Measurements from ENCODE around the gene LRSAM1. TPM values are rescaled to one million over a fixed set of nuclear protein-coding genes. Genes with fewer than 3 reads are reported as not detected.

The LRSAM1 gene
- total and polyA plus RNA-seq, 7 experiments from 2014 or later, result 4.0 to 23.3 (median 17.6) TPM

DNA sequence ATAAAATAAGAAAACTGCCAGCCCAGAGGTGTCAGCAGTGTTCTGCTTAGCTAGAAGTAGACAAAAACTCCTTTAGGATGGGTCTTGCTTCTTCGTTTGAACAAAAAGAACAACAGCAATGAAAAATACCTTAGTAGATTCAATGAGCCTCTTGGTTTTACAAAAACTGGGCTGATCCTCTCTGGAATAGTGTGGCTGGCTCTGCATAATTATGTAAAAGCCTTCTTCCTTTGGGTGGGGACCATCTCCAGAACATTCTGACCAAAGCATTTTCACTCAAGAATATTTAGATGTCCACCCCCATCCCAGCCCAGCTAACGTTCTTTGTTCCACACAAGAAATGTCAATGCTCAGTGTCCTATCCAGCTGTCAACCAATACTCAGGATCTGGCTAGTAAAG, 63.2 kb downstream of the LRSAM1 start:
- Mint-ChIP-seq H3K9me3 (no peaks in the 10 kb centered on the region), H3K4me1 (peaks cover 0 to 3% (median 0%) of the 10 kb centered on the region in 7 donors), H3K4me3 (no peak overlapping the region), H3K27me3 (no peaks in the 10 kb centered on the region), H3K27ac (no peak overlapping the region), H3K36me3 (peaks cover 0 to 22% (median 0%) of the 10 kb centered on the region in 5 donors)
- H3K4me3 ChIP-seq (ENCODE audit: low read length), result no peak overlapping the region
- no peaks in the 10 kb centered on the region for H3K9me3 ChIP-seq (ENCODE audit: control insufficient read depth in 2 of 3, low read length in 3 of 3)
- H3K36me3 ChIP-seq (ENCODE audit: control insufficient read depth in 2 of 3, insufficient read depth in 3 of 3, low read length in 3 of 3), result peaks cover 0 to 5% (median 0%) of the 10 kb centered on the region in 3 experiments
- no peaks in the 10 kb centered on the region for H3K4me1 ChIP-seq (ENCODE audit: control insufficient read depth in 2 of 2, insufficient read depth in 2 of 2, low read length in 2 of 2)
- intact Hi-C loops (cut with micrococcal nuclease), result no loop called here
- DNase-seq, result no peak
- H3K27ac ChIP-seq (ENCODE audit: low read depth, low read length), result no peak overlapping the region
- ATAC-seq, result no peak
- POLR2A ChIA-PET, result no interaction called here
- H3K27me3 ChIP-seq (ENCODE audit: control insufficient read depth in 2 of 2, insufficient read depth in 2 of 2, low read length in 2 of 2), result no peaks in the 10 kb centered on the region
- CTCF ChIA-PET, result no interaction called here

DNA sequence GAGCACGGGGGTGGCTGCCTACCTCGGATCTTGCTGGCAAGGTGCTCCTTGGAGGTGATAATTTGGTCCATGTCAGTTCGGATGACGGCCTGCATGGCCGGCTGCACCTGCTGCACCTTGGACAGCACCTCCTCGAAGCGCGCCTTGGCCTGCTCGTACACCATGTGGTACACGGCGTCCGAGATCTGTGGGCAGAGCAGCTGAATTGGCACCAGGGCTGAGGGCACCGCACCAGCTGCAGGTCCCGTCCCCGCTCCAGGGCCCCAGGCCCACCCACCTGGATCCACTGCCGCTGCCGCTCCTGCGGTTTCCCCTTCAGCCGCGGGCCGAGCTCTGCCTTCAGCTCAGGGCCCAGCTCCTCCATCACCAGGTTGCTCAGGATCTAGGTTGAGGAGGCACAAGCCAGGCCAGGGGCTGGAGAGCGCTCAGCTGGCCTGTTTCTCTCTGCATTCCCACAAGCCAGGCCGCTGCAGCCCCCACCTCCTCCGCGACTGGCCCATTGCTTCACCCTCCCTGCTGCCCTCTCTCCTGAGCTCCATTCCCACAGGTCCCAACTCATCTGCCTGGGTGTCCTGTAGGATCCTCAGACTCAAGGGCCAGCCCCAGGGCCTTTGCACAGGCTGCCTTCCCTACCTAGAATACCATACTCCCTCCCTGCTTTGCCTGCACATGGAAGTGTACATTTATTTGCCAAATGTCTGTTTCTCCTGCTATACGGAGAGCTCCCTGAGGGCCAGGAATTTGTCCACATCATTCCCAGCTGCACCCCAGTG, 65.7 kb downstream of the LRSAM1 start:
- Histone ChIP-seq H3K4me3 (ENCODE audit: low read length) (no peak overlapping the region), H3K27ac (ENCODE audit: low read depth, low read length) (no peak overlapping the region), H3K27me3 (ENCODE audit: control insufficient read depth in 2 of 2, insufficient read depth in 2 of 2, low read length in 2 of 2) (no peaks in the 10 kb centered on the region), H3K36me3 (ENCODE audit: control insufficient read depth in 2 of 3, insufficient read depth in 3 of 3, low read length in 3 of 3) (peaks cover 0 to 5% (median 0%) of the 10 kb centered on the region in 3 experiments), H3K4me1 (ENCODE audit: control insufficient read depth in 2 of 2, insufficient read depth in 2 of 2, low read length in 2 of 2) (no peaks in the 10 kb centered on the region), H3K9me3 (ENCODE audit: control insufficient read depth in 2 of 3, low read length in 3 of 3) (no peaks in the 10 kb centered on the region)
- Mint-ChIP-seq H3K4me1 (peaks cover 0 to 7% (median 0%) of the 10 kb centered on the region in 7 donors), H3K27me3 (no peaks in the 10 kb centered on the region), H3K9me3 (peaks cover 0 to 1% (median 0%) of the 10 kb centered on the region in 11 donors), H3K27ac (no peak overlapping the region), H3K4me3 (no peak overlapping the region), H3K36me3 (peaks cover 0 to 26% (median 0%) of the 10 kb centered on the region in 5 donors)
- POLR2A ChIA-PET, result interaction anchor here (0.9 kb wide), 1 partner anchor 77 kb away, joined by 3 read pairs; no protein-coding TSS in a partner anchor
- DNase-seq (no peak), ATAC-seq (no peak)
- CTCF ChIA-PET, result interaction anchor here (0.7 to 1.2 kb wide), 3 partner anchors 9 to 354 kb away, joined by 3 to 4 read pairs (median 4); no protein-coding TSS in a partner anchor
- intact Hi-C loops (cut with micrococcal nuclease), result no loop called here

- ChIA-PET POLR2A (no interaction called here), CTCF (interaction anchor here (1.0 kb wide), 1 partner anchor 10 kb away, joined by 3 read pairs; no protein-coding TSS in a partner anchor)
- ATAC-seq (no peak), DNase-seq (no peak)
- Histone ChIP-seq H3K36me3 (ENCODE audit: control insufficient read depth in 2 of 3, insufficient read depth in 3 of 3, low read length in 3 of 3) (peaks cover 0 to 5% (median 0%) of the 10 kb centered on the region in 3 experiments), H3K27ac (ENCODE audit: low read depth, low read length) (no peak overlapping the region), H3K9me3 (ENCODE audit: control insufficient read depth in 2 of 3, low read length in 3 of 3) (peaks cover 0 to 1% (median 0%) of the 10 kb centered on the region in 3 experiments), H3K27me3 (ENCODE audit: control insufficient read depth in 2 of 2, insufficient read depth in 2 of 2, low read length in 2 of 2) (no peaks in the 10 kb centered on the region), H3K4me1 (ENCODE audit: control insufficient read depth in 2 of 2, insufficient read depth in 2 of 2, low read length in 2 of 2) (no peaks in the 10 kb centered on the region), H3K4me3 (ENCODE audit: low read length) (no peak overlapping the region)
- Mint-ChIP-seq H3K4me1 (peaks cover 0 to 7% (median 0%) of the 10 kb centered on the region in 7 donors), H3K4me3 (no peak overlapping the region), H3K9me3 (peaks cover 0 to 1% (median 0%) of the 10 kb centered on the region in 11 donors), H3K27ac (no peak overlapping the region), H3K27me3 (no peaks in the 10 kb centered on the region), H3K36me3 (peaks cover 0 to 27% (median 1%) of the 10 kb centered on the region in 5 donors)
- intact Hi-C loops (cut with micrococcal nuclease), result no loop called here
Observed at GRCh38 chr9:127517620-127518019, 66.3 kb downstream of the LRSAM1 start.

- POLR2A ChIA-PET, result no interaction called here
Observed at GRCh38 chr9:127518091-127518856, 67.0 kb downstream of the LRSAM1 start.

DNA sequence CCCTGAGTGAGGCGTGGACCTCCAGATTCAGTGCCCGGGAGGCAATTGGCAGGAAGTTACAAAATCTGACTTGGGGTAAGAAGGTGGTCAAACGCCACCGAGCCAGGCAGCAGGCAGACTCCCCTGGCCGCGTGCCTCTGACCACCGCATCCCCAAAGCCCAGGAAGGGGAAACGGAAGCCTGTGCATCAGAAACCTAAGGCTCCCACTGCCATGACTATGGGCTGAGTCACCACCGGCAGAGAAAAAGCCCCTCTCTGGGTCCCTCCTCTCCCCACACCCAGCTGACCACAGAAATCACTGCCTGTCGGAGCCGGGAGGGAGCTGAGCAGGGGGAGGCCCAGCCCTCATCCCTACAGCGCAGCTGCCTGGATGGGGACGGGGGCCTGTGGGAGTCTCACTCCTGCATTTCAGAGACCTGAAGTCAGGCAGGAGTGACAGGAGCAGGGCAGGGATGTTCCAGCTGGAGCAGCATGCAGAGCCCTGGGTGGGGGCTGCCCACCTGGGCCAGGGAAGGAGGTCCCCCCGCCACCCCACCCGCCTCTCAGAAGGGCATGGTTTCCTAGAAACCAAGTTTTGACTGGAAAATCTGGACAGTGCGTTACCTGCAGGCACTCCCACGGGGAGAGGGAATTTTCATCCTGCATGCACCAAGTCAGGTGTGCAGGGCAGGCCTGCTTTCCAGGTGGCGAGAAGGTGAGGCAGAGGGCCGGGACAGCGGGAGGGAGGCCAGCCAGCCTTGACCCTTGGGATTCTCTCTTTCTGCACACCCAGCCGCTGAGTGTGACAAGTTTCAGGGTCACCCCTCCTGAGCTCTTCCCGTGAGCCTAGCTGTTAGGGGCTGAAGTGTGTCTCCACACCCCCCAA, 68.2 kb downstream of the LRSAM1 start:
- Mint-ChIP-seq H3K27me3 (no peaks in the 10 kb centered on the region), H3K4me1 (peaks cover 0 to 7% (median 0%) of the 10 kb centered on the region in 7 donors), H3K9me3 (peaks cover 0 to 9% (median 2%) of the 10 kb centered on the region in 11 donors), H3K4me3 (no peak overlapping the region), H3K36me3 (peaks cover 1 to 35% (median 11%) of the 10 kb centered on the region in 5 donors), H3K27ac (peak overlapping the region in 1 of 9 donors; percentile 52)
- Histone ChIP-seq H3K4me1 (ENCODE audit: control insufficient read depth in 2 of 2, insufficient read depth in 2 of 2, low read length in 2 of 2) (no peaks in the 10 kb centered on the region), H3K27me3 (ENCODE audit: control insufficient read depth in 2 of 2, insufficient read depth in 2 of 2, low read length in 2 of 2) (no peaks in the 10 kb centered on the region), H3K36me3 (ENCODE audit: control insufficient read depth in 2 of 3, insufficient read depth in 3 of 3, low read length in 3 of 3) (peaks cover 0 to 5% (median 0%) of the 10 kb centered on the region in 3 experiments), H3K27ac (ENCODE audit: low read depth, low read length) (no peak overlapping the region), H3K4me3 (ENCODE audit: low read length) (no peak overlapping the region), H3K9me3 (ENCODE audit: control insufficient read depth in 2 of 3, low read length in 3 of 3) (peaks cover 0 to 10% (median 5%) of the 10 kb centered on the region in 3 experiments)
- DNase-seq (peak in 1 of 9 donors; percentile 46), ATAC-seq (peak; percentile 90)
- CTCF ChIA-PET, result interaction anchor here (1.5 kb wide), 1 partner anchor 216 kb away, joined by 3 read pairs; the partner anchor contains the start of gene TOR2A
- POLR2A ChIA-PET, result no interaction called here
- intact Hi-C loops (cut with micrococcal nuclease), result no loop called here

More at GRCh38 chr9:127518091-127518856, 67.0 kb downstream of the LRSAM1 start:
- no peak overlapping the region for H3K4me3 ChIP-seq (ENCODE audit: low read length)
- peaks cover 0 to 29% (median 7%) of the 10 kb centered on the region in 5 donors for H3K36me3 Mint-ChIP-seq
- ATAC-seq (no peak), DNase-seq (no peak)
- no peak overlapping the region for H3K4me3 Mint-ChIP-seq
- H3K36me3 ChIP-seq (ENCODE audit: control insufficient read depth in 2 of 3, insufficient read depth in 3 of 3, low read length in 3 of 3), result peaks cover 0 to 5% (median 0%) of the 10 kb centered on the region in 3 experiments
- peaks cover 0 to 6% (median 1%) of the 10 kb centered on the region in 11 donors for H3K9me3 Mint-ChIP-seq
- H3K4me1 ChIP-seq (ENCODE audit: control insufficient read depth in 2 of 2, insufficient read depth in 2 of 2, low read length in 2 of 2), result no peaks in the 10 kb centered on the region
- no peaks in the 10 kb centered on the region for H3K27me3 Mint-ChIP-seq
- H3K27ac ChIP-seq (ENCODE audit: low read depth, low read length), result no peak overlapping the region
- CTCF ChIA-PET, result interaction anchor here (1.0 kb wide), 1 partner anchor 10 kb away, joined by 3 read pairs; no protein-coding TSS in a partner anchor
- intact Hi-C loops (cut with micrococcal nuclease), result no loop called here
- no peaks in the 10 kb centered on the region for H3K27me3 ChIP-seq (ENCODE audit: control insufficient read depth in 2 of 2, insufficient read depth in 2 of 2, low read length in 2 of 2)
- H3K27ac Mint-ChIP-seq, result no peak overlapping the region
- peaks cover 0 to 5% (median under 1%) of the 10 kb centered on the region in 3 experiments for H3K9me3 ChIP-seq (ENCODE audit: control insufficient read depth in 2 of 3, low read length in 3 of 3)
- peaks cover 0 to 7% (median 0%) of the 10 kb centered on the region in 7 donors for H3K4me1 Mint-ChIP-seq

Measured in naive thymus-derived CD4-positive, alpha-beta T cell (primary cell).